ENCODE data around the gene MYO1H.

DNA sequence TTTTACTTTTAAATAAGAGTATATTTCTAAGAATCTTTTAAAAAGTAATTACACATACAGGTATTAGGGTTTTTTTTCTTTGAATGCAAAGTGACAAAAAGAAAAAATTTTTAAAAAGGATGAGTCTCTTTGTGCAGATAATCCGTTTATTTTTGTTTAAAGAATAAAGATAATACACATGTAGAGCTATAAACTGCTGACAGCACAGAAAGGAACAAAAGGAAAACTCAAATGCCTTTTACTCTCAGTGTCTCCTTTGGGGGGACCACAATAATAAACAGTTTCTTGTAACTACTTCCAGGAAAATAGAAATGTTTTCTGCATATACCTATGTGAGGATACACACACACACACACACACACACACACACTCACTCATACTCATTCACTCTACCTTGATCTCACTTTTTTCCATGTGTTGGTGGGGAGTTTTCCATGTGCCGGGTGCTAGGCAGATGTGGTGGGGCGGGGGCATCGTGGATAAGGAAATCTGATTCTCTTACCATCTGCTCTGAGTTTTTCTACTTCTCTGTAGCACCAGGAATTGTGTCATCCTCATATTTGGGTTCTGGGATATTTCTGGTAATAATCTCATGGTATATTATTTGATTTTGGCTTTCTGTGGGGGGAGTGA is 71.3 kb downstream of the MYO1H start:
- no peak for TF ChIP-seq RAD21 (IDR thresholded peaks at IDR 0.05; ENCODE audit: low read depth)
- TF ChIP-seq, protein P1, sequence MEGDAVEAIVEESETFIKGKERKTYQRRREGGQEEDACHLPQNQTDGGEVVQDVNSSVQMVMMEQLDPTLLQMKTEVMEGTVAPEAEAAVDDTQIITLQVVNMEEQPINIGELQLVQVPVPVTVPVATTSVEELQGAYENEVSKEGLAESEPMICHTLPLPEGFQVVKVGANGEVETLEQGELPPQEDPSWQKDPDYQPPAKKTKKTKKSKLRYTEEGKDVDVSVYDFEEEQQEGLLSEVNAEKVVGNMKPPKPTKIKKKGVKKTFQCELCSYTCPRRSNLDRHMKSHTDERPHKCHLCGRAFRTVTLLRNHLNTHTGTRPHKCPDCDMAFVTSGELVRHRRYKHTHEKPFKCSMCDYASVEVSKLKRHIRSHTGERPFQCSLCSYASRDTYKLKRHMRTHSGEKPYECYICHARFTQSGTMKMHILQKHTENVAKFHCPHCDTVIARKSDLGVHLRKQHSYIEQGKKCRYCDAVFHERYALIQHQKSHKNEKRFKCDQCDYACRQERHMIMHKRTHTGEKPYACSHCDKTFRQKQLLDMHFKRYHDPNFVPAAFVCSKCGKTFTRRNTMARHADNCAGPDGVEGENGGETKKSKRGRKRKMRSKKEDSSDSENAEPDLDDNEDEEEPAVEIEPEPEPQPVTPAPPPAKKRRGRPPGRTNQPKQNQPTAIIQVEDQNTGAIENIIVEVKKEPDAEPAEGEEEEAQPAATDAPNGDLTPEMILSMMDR (IDR thresholded peaks at IDR 0.05 in 2 of 3, conservative IDR thresholded peaks at IDR 0.05 in 1 of 3; ENCODE audit: borderline replicate concordance in 1 of 3, insufficient read depth in 1 of 3, low read depth in 2 of 3, low read length in 2 of 3) = no peak
- TF ChIP-seq ZFX (IDR thresholded peaks at IDR 0.05) = no peak
- TF ChIP-seq EGR1 (IDR thresholded peaks at IDR 0.05; ENCODE audit: low read depth) = no peak
- TF ChIP-seq FOSL1 (IDR thresholded peaks at IDR 0.05; ENCODE audit: low read depth) = no peak
- no peak for TF ChIP-seq EZH2phosphoT487 (IDR thresholded peaks at IDR 0.05; ENCODE audit: borderline replicate concordance)
- TF ChIP-seq POLR2AphosphoS5 (IDR thresholded peaks at IDR 0.05; ENCODE audit: low read depth, low read length) = no peak
- no peak for TF ChIP-seq JUND (IDR thresholded peaks at IDR 0.05)
- no peak for TF ChIP-seq EZH2 (IDR thresholded peaks at IDR 0.05)
- TF ChIP-seq, protein P2, sequence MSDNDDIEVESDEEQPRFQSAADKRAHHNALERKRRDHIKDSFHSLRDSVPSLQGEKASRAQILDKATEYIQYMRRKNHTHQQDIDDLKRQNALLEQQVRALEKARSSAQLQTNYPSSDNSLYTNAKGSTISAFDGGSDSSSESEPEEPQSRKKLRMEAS (IDR thresholded peaks at IDR 0.05) = no peak
- TF ChIP-seq YY1 (IDR thresholded peaks at IDR 0.05; ENCODE audit: extremely low read depth, insufficient replicate concordance, low read depth, low read length) = no peak
- TF ChIP-seq, protein P3, sequence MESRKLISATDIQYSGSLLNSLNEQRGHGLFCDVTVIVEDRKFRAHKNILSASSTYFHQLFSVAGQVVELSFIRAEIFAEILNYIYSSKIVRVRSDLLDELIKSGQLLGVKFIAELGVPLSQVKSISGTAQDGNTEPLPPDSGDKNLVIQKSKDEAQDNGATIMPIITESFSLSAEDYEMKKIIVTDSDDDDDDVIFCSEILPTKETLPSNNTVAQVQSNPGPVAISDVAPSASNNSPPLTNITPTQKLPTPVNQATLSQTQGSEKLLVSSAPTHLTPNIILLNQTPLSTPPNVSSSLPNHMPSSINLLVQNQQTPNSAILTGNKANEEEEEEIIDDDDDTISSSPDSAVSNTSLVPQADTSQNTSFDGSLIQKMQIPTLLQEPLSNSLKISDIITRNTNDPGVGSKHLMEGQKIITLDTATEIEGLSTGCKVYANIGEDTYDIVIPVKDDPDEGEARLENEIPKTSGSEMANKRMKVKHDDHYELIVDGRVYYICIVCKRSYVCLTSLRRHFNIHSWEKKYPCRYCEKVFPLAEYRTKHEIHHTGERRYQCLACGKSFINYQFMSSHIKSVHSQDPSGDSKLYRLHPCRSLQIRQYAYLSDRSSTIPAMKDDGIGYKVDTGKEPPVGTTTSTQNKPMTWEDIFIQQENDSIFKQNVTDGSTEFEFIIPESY (IDR thresholded peaks at IDR 0.05; ENCODE audit: extremely low read depth, insufficient replicate concordance, low read length) = no peak
- TF ChIP-seq SIN3A (IDR thresholded peaks at IDR 0.05; ENCODE audit: low read depth) = no peak
- no peak for TF ChIP-seq CBX3 (IDR thresholded peaks at IDR 0.05; ENCODE audit: low read depth)

All from HCT116 (cell line).